ENCODE results near the gene LPXN.

DNA sequence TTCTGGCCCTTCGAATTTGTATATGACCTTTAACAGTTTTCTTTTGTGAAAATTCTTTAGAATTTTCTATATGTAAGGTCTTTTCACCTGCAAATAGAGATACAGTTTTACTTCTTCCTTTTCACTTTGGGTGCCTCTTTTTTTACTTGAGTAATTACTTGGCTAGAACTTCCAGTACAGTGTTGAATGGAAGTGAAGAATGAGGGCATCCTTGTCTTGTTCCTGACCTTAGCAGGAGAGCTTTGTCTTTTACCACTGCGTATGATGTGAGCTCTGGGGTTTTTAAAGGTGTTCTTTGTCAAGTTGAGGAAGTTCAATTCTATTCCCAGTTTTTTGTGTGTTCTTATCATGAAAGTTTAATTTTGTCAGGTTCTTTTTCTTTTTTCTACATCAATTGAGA is 24.9 kb upstream of the LPXN start:
- no peak for TF ChIP-seq POLR2A (IDR thresholded peaks at IDR 0.05)
- TF ChIP-seq, protein P1, sequence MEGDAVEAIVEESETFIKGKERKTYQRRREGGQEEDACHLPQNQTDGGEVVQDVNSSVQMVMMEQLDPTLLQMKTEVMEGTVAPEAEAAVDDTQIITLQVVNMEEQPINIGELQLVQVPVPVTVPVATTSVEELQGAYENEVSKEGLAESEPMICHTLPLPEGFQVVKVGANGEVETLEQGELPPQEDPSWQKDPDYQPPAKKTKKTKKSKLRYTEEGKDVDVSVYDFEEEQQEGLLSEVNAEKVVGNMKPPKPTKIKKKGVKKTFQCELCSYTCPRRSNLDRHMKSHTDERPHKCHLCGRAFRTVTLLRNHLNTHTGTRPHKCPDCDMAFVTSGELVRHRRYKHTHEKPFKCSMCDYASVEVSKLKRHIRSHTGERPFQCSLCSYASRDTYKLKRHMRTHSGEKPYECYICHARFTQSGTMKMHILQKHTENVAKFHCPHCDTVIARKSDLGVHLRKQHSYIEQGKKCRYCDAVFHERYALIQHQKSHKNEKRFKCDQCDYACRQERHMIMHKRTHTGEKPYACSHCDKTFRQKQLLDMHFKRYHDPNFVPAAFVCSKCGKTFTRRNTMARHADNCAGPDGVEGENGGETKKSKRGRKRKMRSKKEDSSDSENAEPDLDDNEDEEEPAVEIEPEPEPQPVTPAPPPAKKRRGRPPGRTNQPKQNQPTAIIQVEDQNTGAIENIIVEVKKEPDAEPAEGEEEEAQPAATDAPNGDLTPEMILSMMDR (IDR thresholded peaks at IDR 0.05) = no peak
